GM12878 (cell line): ENCODE data around the gene DRD1. TPM values are rescaled to one million over a fixed set of nuclear protein-coding genes. Genes with fewer than 3 reads are reported as not detected.

Experiments used
- ATAC-seq: fragments of 200-7000 bp; cut with Tn5 transposase; 3 replicates; pipeline ENCODE4 v1.9.1; 2020; ENCODE audit warnings: mild to moderate bottlenecking, moderate library complexity
- BruUV-seq: library from RNA; stranded (reverse); fragments of 400-500 nt; replicated peaks from 2 replicates; lab custom pipeline; 2021; lab: Mats Ljungman, UMichigan
- CTCF ChIA-PET: fragments of 300-600 bp; sonication (Branson Sonifier 250); formaldehyde crosslinking; extraction: SDS; loops from one replicate; lab custom pipeline; 2021; ENCODE audit warnings: inconsistent platforms; lab: Yijun Ruan, JAX
- POLR2A ChIA-PET: fragments of 350-600 bp; formaldehyde crosslinking; extraction: SDS; loops from one replicate; lab custom pipeline; 2021; ENCODE audit warnings: inconsistent platforms; lab: Charles Lee
- RAD21 ChIA-PET: fragments of 300-600 bp; sonication (Branson Sonifier 250); formaldehyde crosslinking; loops from one replicate; lab custom pipeline; 2023; ENCODE audit warnings: antibody characterized with exemption; ENCODE audit not compliant: unreplicated experiment; lab: Charles Lee
- SMC1A ChIA-PET: fragments of 300-600 bp; sonication (Branson Sonifier 250); formaldehyde crosslinking; loops from one replicate; lab custom pipeline; 2023; ENCODE audit not compliant: unreplicated experiment, uncharacterized antibody; lab: Charles Lee
- DNase-seq: peaks from one replicate; pipeline ENCODE4 v3.0.0-alpha.2; 2011; ENCODE audit warnings: low read depth, low spot score
- FAIRE-seq: peaks from 3 replicates; lab custom pipeline; 2011; peaks lifted over from hg19 to GRCh38; lab: Jason Lieb, UNC
- H2AFZ ChIP-seq: 2 replicates; pipeline ENCODE4 v1.6.0; 2011; ENCODE audit warnings: low read depth, low read length, control low read depth; ENCODE audit not compliant: control insufficient read depth
- H3K27ac ChIP-seq: 2 replicates; pipeline ENCODE4 v1.5.1; 2011; ENCODE audit warnings: control low read depth; ENCODE audit not compliant: control insufficient read depth, insufficient read depth
- H3K27me3 ChIP-seq, 2 experiments: replicated peaks in 1 of 2; 2 replicates each; pipeline versions ENCODE4 v1.6.0 to v1.6.1; 2011; ENCODE audit warnings: low read length in 1 of 2; ENCODE audit not compliant: control insufficient read depth in 2 of 2, insufficient read depth in 2 of 2
- H3K36me3 ChIP-seq, 2 experiments: 2 replicates each; pipeline ENCODE4 v1.5.1; 2011; ENCODE audit warnings: low read length in 1 of 2; ENCODE audit not compliant: control insufficient read depth in 2 of 2, insufficient read depth in 2 of 2
- H3K4me1 ChIP-seq: 2 replicates; pipeline ENCODE4 v1.6.1; 2011; ENCODE audit warnings: mild to moderate bottlenecking, low read length, moderate library complexity, mixed read lengths; ENCODE audit not compliant: control insufficient read depth, insufficient read depth
- H3K4me2 ChIP-seq: 2 replicates; pipeline ENCODE4 v1.6.0; 2011; ENCODE audit warnings: control low read depth; ENCODE audit not compliant: control insufficient read depth, insufficient read depth
- H3K4me3 ChIP-seq: fragments of 200-600 bp; sonication (generic); 2 replicates; pipeline ENCODE4 v1.5.1; 2016
- H3K79me2 ChIP-seq: 2 replicates; pipeline ENCODE4 v1.6.0; 2011; ENCODE audit warnings: low read length; ENCODE audit not compliant: control insufficient read depth, insufficient read depth
- H3K9ac ChIP-seq: 2 replicates; pipeline ENCODE4 v1.8.0; 2011; ENCODE audit warnings: low read length, control low read depth, mixed read lengths; ENCODE audit not compliant: control insufficient read depth, insufficient read depth
- H3K9me3 ChIP-seq: replicated peaks from 3 replicates; pipeline ENCODE4 v1.5.1; 2011; ENCODE audit warnings: mild to moderate bottlenecking, low read length; ENCODE audit not compliant: control insufficient read depth, insufficient read depth
- H4K20me1 ChIP-seq: 2 replicates; pipeline ENCODE4 v1.6.0; 2011; ENCODE audit not compliant: control insufficient read depth, insufficient read depth
- ATF7 ChIP-seq: fragments of 450-650 bp; IDR thresholded peaks from 2 replicates; pipeline ENCODE4 v1.6.1; 2016; ENCODE audit warnings: low read depth, mild to moderate bottlenecking
- CHD4 ChIP-seq: fragments of 200-600 bp; sonication (generic); IDR thresholded peaks from 2 replicates; pipeline ENCODE4 v1.6.1; 2016; ENCODE audit warnings: mild to moderate bottlenecking
- ETV6 ChIP-seq, 2 experiments: fragments of 450-650 bp in 1 of 2; IDR thresholded peaks in 1 of 2; conservative IDR thresholded peaks in 1 of 2; 2 replicates each; pipeline ENCODE4 v1.6.1; 2014; ENCODE audit warnings: antibody characterized with exemption in 1 of 2, borderline replicate concordance in 1 of 2, low read depth in 1 of 2, mild to moderate bottlenecking in 1 of 2, moderate library complexity in 1 of 2
- FOXM1 ChIP-seq: IDR thresholded peaks from 2 replicates; pipeline ENCODE4 v1.6.1; 2012; ENCODE audit warnings: low read depth, mild to moderate bottlenecking, inconsistent platforms, low read length, moderate library complexity
- NFYB ChIP-seq: IDR thresholded peaks from 2 replicates; pipeline ENCODE4 v1.6.1; 2011; ENCODE audit warnings: low read depth, mild to moderate bottlenecking, low read length, improper control_type of control experiment, moderate library complexity; ENCODE audit not compliant: insufficient read depth
- PBX3 ChIP-seq: IDR thresholded peaks from 2 replicates; pipeline ENCODE4 v1.6.1; 2011; ENCODE audit warnings: mild to moderate bottlenecking, low read depth, low read length, moderate library complexity; ENCODE audit not compliant: insufficient replicate concordance
- PML ChIP-seq: IDR thresholded peaks from 2 replicates; pipeline ENCODE4 v1.6.1; 2012; ENCODE audit warnings: low read length, inconsistent platforms
- RAD51 ChIP-seq: fragments of 450-650 bp; IDR thresholded peaks from 2 replicates; pipeline ENCODE4 v1.6.1; 2016; ENCODE audit warnings: moderate library complexity, mild to moderate bottlenecking, inconsistent platforms
- RB1 ChIP-seq: fragments of 450-650 bp; formaldehyde crosslinking; IDR thresholded peaks from 2 replicates; pipeline ENCODE4 v1.6.1; 2017; ENCODE audit warnings: mild to moderate bottlenecking, borderline replicate concordance
- RELA ChIP-seq: fragments of 450-650 bp; IDR thresholded peaks from 2 replicates; pipeline ENCODE4 v1.8.0; 2014; ENCODE audit warnings: borderline replicate concordance; ENCODE audit not compliant: partially characterized antibody
- ZNF24 ChIP-seq: fragments of 450-650 bp; IDR thresholded peaks from 2 replicates; pipeline ENCODE4 v1.6.1; 2017; ENCODE audit warnings: antibody characterized with exemption, mild to moderate bottlenecking
- ZNF384 ChIP-seq: IDR thresholded peaks from 2 replicates; pipeline ENCODE4 v1.6.1; 2012; ENCODE audit warnings: low read depth, mild to moderate bottlenecking, low read length, improper control_type of control experiment, borderline replicate concordance
- WGBS: methylation state at CpG from one replicate; pipeline ENCODE4 v1.1.6; 2016; ENCODE audit warnings: low lambda C conversion rate; ENCODE audit not compliant: insufficient replicate concordance, insufficient coverage; ENCODE audit errors: missing lambda C conversion rate; 5-methylcytosine and 5-hydroxymethylcytosine counted together
- in situ Hi-C: fragments of 300-500 bp; cut with MboI; formaldehyde crosslinking; loops from 9 replicates; pipeline ENCODE4 v1.14.3; 2018; ENCODE audit warnings: mixed read lengths
- intact Hi-C: fragments of 100-400 bp; cut with micrococcal nuclease; formaldehyde crosslinking; loops from one replicate; pipeline ENCODE4 v1.14.2; 2022; ENCODE audit not compliant: unreplicated experiment
- polyA plus RNA-seq, 11 experiments: library from polyadenylated mRNA; depleted of rRNA in 4 of 11; unstranded in 6 of 11; stranded (reverse) in 5 of 11; fragments of >200 nt; fragmentation: Nextera tagmentation in 4 of 11; fragmentation: Illumina TruSeq in 1 of 11; extraction: Ambion mirVana in 4 of 11; extraction: Trizol in 1 of 11; gene quantifications; 1 replicate in 1 of 11; 2 replicates in 10 of 11; pipeline versions ENCODE4 v1.2.1 to v1.2.3, GENCODE V29; 2011 to 2016; ENCODE audit warnings: inconsistent platforms in 2 of 11, missing spikeins in 2 of 11, low read depth in 1 of 11
- total RNA-seq, 4 experiments: library from RNA; depleted of rRNA in 3 of 4; stranded (reverse); fragments of >200 nt in 3 of 4; fragmentation: Illumina TruSeq in 1 of 4; extraction: Trizol in 1 of 4; gene quantifications; 2 replicates each; pipeline versions ENCODE4 v1.2.1 to v1.2.3, GENCODE V29; 2013 to 2021

Gene DRD1
- total and polyA plus RNA-seq, 10 of the 15 experiments (the other 5 are each of a cell fraction or from before 2014, with no cell fraction given) = not detected

DNA sequence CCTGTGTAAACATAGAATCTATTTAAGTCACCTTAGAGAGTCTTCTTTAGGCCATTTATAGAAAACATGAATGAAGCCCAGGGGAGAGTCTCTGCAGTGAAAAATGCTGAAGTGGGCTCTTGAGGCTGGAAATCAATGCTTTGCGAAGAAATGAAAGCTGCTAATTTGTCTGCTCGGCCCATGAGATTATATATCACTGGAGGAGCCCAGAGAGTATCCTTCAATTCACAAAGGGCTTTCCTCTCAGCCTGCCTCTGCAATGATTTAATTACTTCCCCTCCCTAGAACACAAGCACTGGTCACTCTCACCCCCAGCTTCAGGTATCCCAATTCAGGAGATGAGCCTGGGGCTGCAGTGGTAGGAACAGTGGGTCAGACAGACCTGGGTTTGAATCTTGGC is 8.2 kb upstream of the DRD1 start:
- Histone ChIP-seq H3K9me3 (no peaks in the 10 kb centered on the region), H3K4me1 (peaks cover 4% of the 10 kb centered on the region; the same call in 1 of the 2 replicates), H3K27ac (no peak overlapping the region), H3K27me3 (no peaks in the 10 kb centered on the region; a peak in 1 of 4 replicates), H3K9ac (no peak overlapping the region), H4K20me1 (no peaks in the 10 kb centered on the region), H3K79me2 (no peaks in the 10 kb centered on the region), H2AFZ (no peak overlapping the region), H3K4me2 (no peak overlapping the region), H3K36me3 (no peaks in the 10 kb centered on the region), H3K4me3 (no peak overlapping the region)
- SMC1A ChIA-PET = no interaction called here
- 36% methylated on average over 2 of the region's 2 CpGs for WGBS
- POLR2A ChIA-PET = no interaction called here
- RAD21 ChIA-PET = no interaction called here
- FAIRE-seq = no peak
- in situ Hi-C loops (no loop called here), intact Hi-C loops (no loop called here)
- CTCF ChIA-PET = interaction anchor here (1.1 kb wide), 1 partner anchor 9 kb away, joined by 3 read pairs; no protein-coding TSS in a partner anchor
- TF ChIP-seq PML (no peak), ZNF24 (no peak), RB1 (no peak), ATF7 (no peak), FOXM1 (no peak), RAD51 (no peak), RELA (no peak), ETV6 (conservative IDR thresholded peaks at IDR 0.05 in 1 of 2, IDR thresholded peaks at IDR 0.05 in 1 of 2; ENCODE audit: borderline replicate concordance in 1 of 2, low read depth in 1 of 2) (no peak), ZNF384 (no peak), NFYB (no peak), CHD4 (no peak), PBX3 (no peak)
- TF ChIP-seq, all 136 proteins: peak for 0
- ATAC-seq = no peak
- DNase-seq = no peak
- no TSS peak for BruUV-seq
